H1 (cell line): ENCODE results near the gene APC2. TPM values are rescaled to one million over a fixed set of nuclear protein-coding genes. Genes with fewer than 3 reads are reported as not detected.

Source experiments
- CHD2 ChIP-seq: IDR thresholded peaks from 2 replicates; pipeline ENCODE4 v1.6.1; 2012; ENCODE audit warnings: low read length, improper control_type of control experiment
- GABPA ChIP-seq: IDR thresholded peaks from 2 replicates; pipeline ENCODE4 v1.6.1; 2011; ENCODE audit warnings: mild to moderate bottlenecking, low read length, moderate library complexity, borderline replicate concordance; ENCODE audit not compliant: insufficient read depth
- HDAC6 ChIP-seq: IDR thresholded peaks from one replicate; pipeline ENCODE4 v1.7.1; 2012; ENCODE audit warnings: low read depth, mild to moderate bottlenecking, inconsistent platforms, low read length, moderate library complexity
- KDM4A ChIP-seq: IDR thresholded peaks from one replicate; pipeline ENCODE4 v1.7.1; 2012; ENCODE audit warnings: low read depth, mild to moderate bottlenecking, moderate library complexity, low read length, inconsistent platforms; ENCODE audit not compliant: severe bottlenecking
- KDM5A ChIP-seq: fragments of 200-600 bp; IDR thresholded peaks from 2 replicates; pipeline ENCODE4 v1.7.1; 2012; ENCODE audit warnings: mild to moderate bottlenecking, low read length, inconsistent platforms, mixed read lengths
- RFX5 ChIP-seq: IDR thresholded peaks from 2 replicates; pipeline ENCODE4 v1.6.1; 2011; ENCODE audit warnings: low read depth, low read length, improper control_type of control experiment, borderline replicate concordance
- SIX5 ChIP-seq: IDR thresholded peaks from 2 replicates; pipeline ENCODE4 v1.6.1; 2011; ENCODE audit warnings: mild to moderate bottlenecking, low read depth, low read length
- SUZ12 ChIP-seq: fragments of 200-600 bp; sonication (generic); IDR thresholded peaks from 2 replicates; pipeline ENCODE4 v1.6.1; 2012; ENCODE audit warnings: mild to moderate bottlenecking, inconsistent platforms, low read length, moderate library complexity, mixed read lengths
- ZNF274 ChIP-seq: IDR thresholded peaks from 2 replicates; pipeline ENCODE4 v1.7.0; 2012; ENCODE audit warnings: low read length, borderline replicate concordance; ENCODE audit errors: extremely low read depth
- polyA plus RNA-seq, 7 experiments: library from polyadenylated mRNA; depleted of rRNA in 3 of 7; stranded (reverse) in 5 of 7; unstranded in 2 of 7; fragments of >200 nt in 5 of 7; fragments of 200-250 nt in 2 of 7; gene quantifications; 1 replicate in 5 of 7; 2 replicates in 1 of 7; 4 replicates in 1 of 7; pipeline versions ENCODE4 v1.2.1 to v1.2.3, GENCODE V29; 2011 to 2013; ENCODE audit warnings: missing spikeins in 2 of 7, mixed read lengths in 2 of 7
- total RNA-seq: library from RNA; stranded (reverse); fragmentation: NEBNext Ultra II Directional; extraction: Animal tissue kit (Norgen Biotek cat#: 25700); gene quantifications from 2 replicates; pipeline ENCODE4 v1.2.1, GENCODE V29; 2021

The APC2 gene
- total and polyA plus RNA-seq, 2 of the 8 experiments (the other 6 are each of a cell fraction or from before 2014, with no cell fraction given): 1.3 to 4.1 TPM

DNA sequence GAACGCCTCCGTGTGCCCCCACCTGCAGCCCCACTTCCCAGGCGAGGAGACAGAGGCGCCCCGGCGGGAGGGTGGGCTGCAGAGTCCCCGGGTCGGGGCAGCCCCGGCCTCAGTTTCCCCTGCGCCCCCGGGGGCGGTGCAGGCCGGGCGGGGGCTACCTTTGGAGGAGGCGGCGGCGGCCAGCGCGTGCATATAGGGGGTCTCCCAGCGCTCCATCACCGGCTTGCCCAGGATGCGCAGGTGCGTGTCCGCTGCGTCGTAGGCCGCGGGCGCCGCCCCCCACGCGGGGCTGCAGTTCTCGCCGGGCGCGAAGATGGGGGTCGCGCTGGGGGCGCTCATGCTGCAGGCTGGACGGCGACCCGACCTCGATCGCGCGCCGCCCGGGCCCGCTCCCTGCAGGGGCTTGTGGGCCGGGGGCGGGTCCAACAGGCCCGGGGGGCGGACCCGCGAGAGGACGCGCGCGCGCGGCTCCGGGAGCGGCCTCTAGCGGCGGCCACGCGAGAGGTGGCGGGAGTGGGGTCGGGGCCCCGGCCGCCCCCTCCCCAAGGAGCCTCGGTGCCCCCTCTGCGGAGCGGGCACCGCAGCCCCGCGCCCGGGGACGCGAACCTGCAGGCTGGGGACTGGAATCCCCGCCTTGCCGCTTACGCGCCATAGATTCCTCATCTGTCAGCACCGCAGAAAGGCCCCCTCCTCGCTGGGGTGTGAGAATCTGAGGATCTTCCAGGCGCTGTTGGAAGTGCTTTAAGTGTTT is 48.6 kb upstream of the APC2 start, which contains the start of gene GAMT (continued):
- TF ChIP-seq HDAC6 (no peak), ZNF274 (no peak), CHD2 (no peak), GABPA (peak; percentile 46; the same call in 1 of the 2 replicates), SIX5 (no peak), KDM5A (no peak), RFX5 (no peak), KDM4A (peak; percentile 88), SUZ12 (peak; percentile 37; the same call in 1 of the 2 replicates)
- TF ChIP-seq, all 59 proteins: peak for 10
